ENCODE measurements around the gene RUNX2.

DNA sequence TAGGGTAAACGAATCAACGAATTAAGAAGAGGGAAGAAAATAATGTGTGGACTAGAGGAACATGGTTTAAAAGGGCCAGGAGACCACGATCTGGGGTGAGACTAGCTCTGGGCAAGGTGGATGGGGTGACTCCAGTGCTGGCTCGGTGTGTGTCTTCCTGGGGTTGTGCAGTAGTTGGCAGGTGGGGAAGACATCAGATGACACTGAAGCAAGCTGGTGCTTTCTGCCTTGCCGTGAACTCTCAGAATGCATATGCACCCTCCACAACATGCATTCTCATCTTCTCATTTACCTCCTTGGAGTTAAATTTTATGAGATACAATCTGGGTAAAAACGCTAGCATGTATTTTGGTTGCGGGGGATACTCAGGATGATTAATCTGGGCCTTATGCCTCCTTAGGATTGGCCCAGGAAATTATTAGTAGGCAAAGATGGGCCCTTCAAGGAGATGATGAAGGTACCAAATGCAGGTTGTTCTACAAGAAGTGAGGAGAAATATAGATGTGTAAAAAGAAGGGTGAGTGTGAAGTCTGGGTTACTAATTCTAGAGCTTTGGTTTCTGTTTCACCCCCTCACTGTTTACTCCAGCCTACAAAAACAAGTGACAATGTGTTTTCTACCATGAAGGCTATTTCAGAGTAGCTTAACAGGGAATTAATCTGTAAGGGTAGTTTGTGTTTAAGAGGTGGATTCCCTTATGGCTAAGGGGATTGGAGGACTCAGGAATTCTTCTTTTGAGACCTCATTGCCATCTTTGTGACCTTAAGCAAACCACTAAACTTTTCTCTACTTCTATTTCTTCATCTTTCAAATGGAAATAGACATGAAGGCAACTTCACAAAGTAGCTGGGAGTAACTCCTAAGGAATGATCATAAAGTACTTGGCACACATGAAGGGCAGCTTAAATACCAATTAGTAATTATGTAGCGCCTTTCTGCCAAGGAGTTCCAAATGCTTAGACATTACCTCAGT lies 120.6 kb downstream of the RUNX2 start:
- TF ChIP-seq, protein P1, sequence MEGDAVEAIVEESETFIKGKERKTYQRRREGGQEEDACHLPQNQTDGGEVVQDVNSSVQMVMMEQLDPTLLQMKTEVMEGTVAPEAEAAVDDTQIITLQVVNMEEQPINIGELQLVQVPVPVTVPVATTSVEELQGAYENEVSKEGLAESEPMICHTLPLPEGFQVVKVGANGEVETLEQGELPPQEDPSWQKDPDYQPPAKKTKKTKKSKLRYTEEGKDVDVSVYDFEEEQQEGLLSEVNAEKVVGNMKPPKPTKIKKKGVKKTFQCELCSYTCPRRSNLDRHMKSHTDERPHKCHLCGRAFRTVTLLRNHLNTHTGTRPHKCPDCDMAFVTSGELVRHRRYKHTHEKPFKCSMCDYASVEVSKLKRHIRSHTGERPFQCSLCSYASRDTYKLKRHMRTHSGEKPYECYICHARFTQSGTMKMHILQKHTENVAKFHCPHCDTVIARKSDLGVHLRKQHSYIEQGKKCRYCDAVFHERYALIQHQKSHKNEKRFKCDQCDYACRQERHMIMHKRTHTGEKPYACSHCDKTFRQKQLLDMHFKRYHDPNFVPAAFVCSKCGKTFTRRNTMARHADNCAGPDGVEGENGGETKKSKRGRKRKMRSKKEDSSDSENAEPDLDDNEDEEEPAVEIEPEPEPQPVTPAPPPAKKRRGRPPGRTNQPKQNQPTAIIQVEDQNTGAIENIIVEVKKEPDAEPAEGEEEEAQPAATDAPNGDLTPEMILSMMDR (IDR thresholded peaks at IDR 0.05 in 4 of 5, conservative IDR thresholded peaks at IDR 0.05 in 1 of 5): no peak
- no peak for TF ChIP-seq POLR2A (IDR thresholded peaks at IDR 0.05)

All from gastrocnemius medialis (tissue), 4 donors.